Hepatocyte (in vitro differentiated cells): Measurements from ENCODE around the gene RRP15. TPM values are rescaled to one million over a fixed set of nuclear protein-coding genes. Genes with fewer than 3 reads are reported as not detected.

Experiments used
- DNase-seq: peaks from one replicate; pipeline ENCODE4 v3.0.0-alpha.2; 2016; ENCODE audit warnings: low spot score
- H2AFZ ChIP-seq: fragments of 200-600 bp; sonication (generic); 2 replicates; pipeline ENCODE4 v1.6.0; 2016; ENCODE audit warnings: antibody characterized with exemption, mild to moderate bottlenecking
- H3K27ac ChIP-seq: fragments of 200-600 bp; sonication (generic); 2 replicates; pipeline ENCODE4 v1.5.1; 2016; ENCODE audit warnings: mild to moderate bottlenecking
- H3K27me3 ChIP-seq: fragments of 200-600 bp; sonication (generic); 2 replicates; pipeline ENCODE4 v1.6.1; 2016
- H3K36me3 ChIP-seq: fragments of 200-600 bp; sonication (generic); replicated peaks from 2 replicates; pipeline ENCODE4 v1.5.1; 2016; ENCODE audit warnings: low read depth; ENCODE audit not compliant: insufficient read depth
- H3K4me1 ChIP-seq: fragments of 200-600 bp; sonication (generic); 2 replicates; pipeline ENCODE4 v1.5.1; 2016; ENCODE audit warnings: mild to moderate bottlenecking, moderate library complexity; ENCODE audit not compliant: insufficient read depth
- H3K4me2 ChIP-seq: fragments of 200-600 bp; sonication (generic); 2 replicates; pipeline ENCODE4 v1.6.0; 2016
- H3K4me3 ChIP-seq: fragments of 200-600 bp; sonication (generic); 2 replicates; pipeline ENCODE4 v1.5.1; 2016; ENCODE audit warnings: mild to moderate bottlenecking
- H3K79me2 ChIP-seq: fragments of 200-600 bp; sonication (generic); 2 replicates; pipeline ENCODE4 v1.6.0; 2017; ENCODE audit warnings: mild to moderate bottlenecking
- H3K9me2 ChIP-seq: fragments of 200-600 bp; sonication (generic); replicated peaks from 2 replicates; pipeline ENCODE4 v1.6.0; 2017; ENCODE audit warnings: mild to moderate bottlenecking; ENCODE audit not compliant: insufficient read depth
- H3K9me3 ChIP-seq: fragments of 200-600 bp; sonication (generic); 2 replicates; pipeline ENCODE4 v1.5.1; 2016; ENCODE audit warnings: low read depth, mild to moderate bottlenecking
- H4K20me1 ChIP-seq: fragments of 200-600 bp; sonication (generic); 2 replicates; pipeline ENCODE4 v1.6.0; 2016; ENCODE audit warnings: mild to moderate bottlenecking; ENCODE audit not compliant: insufficient read depth, poor library complexity, severe bottlenecking
- EZH2 ChIP-seq: fragments of 200-600 bp; sonication (generic); IDR thresholded peaks from 2 replicates; pipeline ENCODE4 v1.6.1; 2016; ENCODE audit warnings: antibody characterized with exemption, mild to moderate bottlenecking, borderline replicate concordance
- EZH2phosphoT487 ChIP-seq: fragments of 200-600 bp; sonication (generic); IDR thresholded peaks from one replicate; pipeline ENCODE4 v1.6.1; 2018; ENCODE audit warnings: antibody characterized with exemption, mild to moderate bottlenecking, low read depth, moderate library complexity; ENCODE audit not compliant: unreplicated experiment, severe bottlenecking
- WGBS: methylation state at CpG from one replicate; pipeline ENCODE4 v1.1.6; 2016; ENCODE audit warnings: low lambda C conversion rate; ENCODE audit errors: missing lambda C conversion rate; 5-methylcytosine and 5-hydroxymethylcytosine counted together
- polyA plus RNA-seq: library from polyadenylated mRNA; unstranded; fragments of >200 nt; fragmentation: Nextera tagmentation; extraction: Ambion mirVana; gene quantifications from 2 replicates; pipeline ENCODE4 v1.2.1, GENCODE V29; 2016
- total RNA-seq: library from RNA; depleted of rRNA; stranded (reverse); fragments of >200 nt; gene quantifications from 2 replicates; pipeline ENCODE4 v1.2.3, GENCODE V29; 2014
- TF ChIP-seq, protein P1 (sequence below): fragments of 200-600 bp; sonication (generic); IDR thresholded peaks from 2 replicates; pipeline ENCODE4 v1.5.1; 2016; ENCODE audit warnings: antibody characterized with exemption, mild to moderate bottlenecking; ENCODE audit not compliant: poor library complexity

Gene RRP15
- total and polyA plus RNA-seq, 2 experiments from 2014 or later = 6.7 to 9.0 TPM

DNA sequence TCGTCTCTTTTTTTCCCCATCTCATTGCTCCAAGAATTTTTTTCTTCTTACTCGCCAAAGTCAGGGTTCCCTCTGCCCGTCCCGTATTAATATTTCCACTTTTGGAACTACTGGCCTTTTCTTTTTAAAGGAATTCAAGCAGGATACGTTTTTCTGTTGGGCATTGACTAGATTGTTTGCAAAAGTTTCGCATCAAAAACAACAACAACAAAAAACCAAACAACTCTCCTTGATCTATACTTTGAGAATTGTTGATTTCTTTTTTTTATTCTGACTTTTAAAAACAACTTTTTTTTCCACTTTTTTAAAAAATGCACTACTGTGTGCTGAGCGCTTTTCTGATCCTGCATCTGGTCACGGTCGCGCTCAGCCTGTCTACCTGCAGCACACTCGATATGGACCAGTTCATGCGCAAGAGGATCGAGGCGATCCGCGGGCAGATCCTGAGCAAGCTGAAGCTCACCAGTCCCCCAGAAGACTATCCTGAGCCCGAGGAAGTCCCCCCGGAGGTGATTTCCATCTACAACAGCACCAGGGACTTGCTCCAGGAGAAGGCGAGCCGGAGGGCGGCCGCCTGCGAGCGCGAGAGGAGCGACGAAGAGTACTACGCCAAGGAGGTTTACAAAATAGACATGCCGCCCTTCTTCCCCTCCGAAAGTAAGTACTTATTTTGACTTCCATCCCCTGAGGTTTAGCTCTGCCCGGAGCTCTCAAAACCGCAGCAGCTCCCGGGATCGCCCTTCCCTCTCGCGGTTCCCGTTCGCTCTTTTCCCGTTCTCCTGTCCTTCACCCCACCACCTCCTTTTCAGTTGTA lies 61.5 kb downstream of the RRP15 start:
- TF ChIP-seq, protein P1, sequence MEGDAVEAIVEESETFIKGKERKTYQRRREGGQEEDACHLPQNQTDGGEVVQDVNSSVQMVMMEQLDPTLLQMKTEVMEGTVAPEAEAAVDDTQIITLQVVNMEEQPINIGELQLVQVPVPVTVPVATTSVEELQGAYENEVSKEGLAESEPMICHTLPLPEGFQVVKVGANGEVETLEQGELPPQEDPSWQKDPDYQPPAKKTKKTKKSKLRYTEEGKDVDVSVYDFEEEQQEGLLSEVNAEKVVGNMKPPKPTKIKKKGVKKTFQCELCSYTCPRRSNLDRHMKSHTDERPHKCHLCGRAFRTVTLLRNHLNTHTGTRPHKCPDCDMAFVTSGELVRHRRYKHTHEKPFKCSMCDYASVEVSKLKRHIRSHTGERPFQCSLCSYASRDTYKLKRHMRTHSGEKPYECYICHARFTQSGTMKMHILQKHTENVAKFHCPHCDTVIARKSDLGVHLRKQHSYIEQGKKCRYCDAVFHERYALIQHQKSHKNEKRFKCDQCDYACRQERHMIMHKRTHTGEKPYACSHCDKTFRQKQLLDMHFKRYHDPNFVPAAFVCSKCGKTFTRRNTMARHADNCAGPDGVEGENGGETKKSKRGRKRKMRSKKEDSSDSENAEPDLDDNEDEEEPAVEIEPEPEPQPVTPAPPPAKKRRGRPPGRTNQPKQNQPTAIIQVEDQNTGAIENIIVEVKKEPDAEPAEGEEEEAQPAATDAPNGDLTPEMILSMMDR = no peak
- TF ChIP-seq EZH2phosphoT487 = no peak
- WGBS = 3% methylated on average over 33 of the region's 39 CpGs
- Histone ChIP-seq H3K27ac (peak overlapping the region; percentile 90), H3K4me1 (peaks cover 4% of the 10 kb centered on the region), H2AFZ (peak overlapping the region; percentile 54), H3K79me2 (peaks cover 27% of the 10 kb centered on the region), H3K36me3 (no peaks in the 10 kb centered on the region), H3K4me2 (peak overlapping the region; percentile 92), H3K27me3 (no peaks in the 10 kb centered on the region), H4K20me1 (no peaks in the 10 kb centered on the region), H3K4me3 (peak overlapping the region; percentile 73), H3K9me2 (no peaks in the 10 kb centered on the region), H3K9me3 (no peaks in the 10 kb centered on the region)
- DNase-seq = peak; percentile 20

DNA sequence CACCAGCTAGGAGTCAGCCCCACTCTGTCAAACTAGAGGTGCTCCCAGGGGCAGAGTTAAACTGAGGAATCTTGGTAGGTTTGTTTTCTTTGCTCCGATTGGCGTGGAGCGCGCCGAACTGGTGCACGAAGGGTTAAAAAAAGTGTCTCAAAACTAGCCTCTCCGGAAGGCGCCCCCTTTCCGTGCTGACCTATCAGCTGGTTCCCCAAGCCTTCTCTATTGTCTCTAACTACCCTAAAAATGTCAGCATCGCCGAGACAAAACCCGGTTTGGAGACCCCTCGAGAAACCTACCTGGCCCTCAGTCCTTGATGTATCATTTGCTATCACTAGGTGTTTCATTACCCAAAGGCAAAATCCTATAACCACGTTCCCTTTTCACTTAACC lies 62.2 kb downstream of the RRP15 start:
- Histone ChIP-seq H3K4me2 (peak overlapping the region; percentile 92), H4K20me1 (no peaks in the 10 kb centered on the region), H3K36me3 (no peaks in the 10 kb centered on the region), H3K27me3 (no peaks in the 10 kb centered on the region), H3K4me3 (peak overlapping the region; percentile 73), H2AFZ (peak overlapping the region; percentile 54), H3K79me2 (peaks cover 35% of the 10 kb centered on the region), H3K9me3 (no peaks in the 10 kb centered on the region), H3K4me1 (peaks cover 4% of the 10 kb centered on the region), H3K9me2 (no peaks in the 10 kb centered on the region), H3K27ac (peak overlapping the region; percentile 90)
- WGBS = 1% methylated on average over 14 of the region's 14 CpGs
- DNase-seq = peak; percentile 34
- TF ChIP-seq EZH2phosphoT487 = no peak
- TF ChIP-seq, protein P1 = no peak
- TF ChIP-seq EZH2 = no peak

DNA sequence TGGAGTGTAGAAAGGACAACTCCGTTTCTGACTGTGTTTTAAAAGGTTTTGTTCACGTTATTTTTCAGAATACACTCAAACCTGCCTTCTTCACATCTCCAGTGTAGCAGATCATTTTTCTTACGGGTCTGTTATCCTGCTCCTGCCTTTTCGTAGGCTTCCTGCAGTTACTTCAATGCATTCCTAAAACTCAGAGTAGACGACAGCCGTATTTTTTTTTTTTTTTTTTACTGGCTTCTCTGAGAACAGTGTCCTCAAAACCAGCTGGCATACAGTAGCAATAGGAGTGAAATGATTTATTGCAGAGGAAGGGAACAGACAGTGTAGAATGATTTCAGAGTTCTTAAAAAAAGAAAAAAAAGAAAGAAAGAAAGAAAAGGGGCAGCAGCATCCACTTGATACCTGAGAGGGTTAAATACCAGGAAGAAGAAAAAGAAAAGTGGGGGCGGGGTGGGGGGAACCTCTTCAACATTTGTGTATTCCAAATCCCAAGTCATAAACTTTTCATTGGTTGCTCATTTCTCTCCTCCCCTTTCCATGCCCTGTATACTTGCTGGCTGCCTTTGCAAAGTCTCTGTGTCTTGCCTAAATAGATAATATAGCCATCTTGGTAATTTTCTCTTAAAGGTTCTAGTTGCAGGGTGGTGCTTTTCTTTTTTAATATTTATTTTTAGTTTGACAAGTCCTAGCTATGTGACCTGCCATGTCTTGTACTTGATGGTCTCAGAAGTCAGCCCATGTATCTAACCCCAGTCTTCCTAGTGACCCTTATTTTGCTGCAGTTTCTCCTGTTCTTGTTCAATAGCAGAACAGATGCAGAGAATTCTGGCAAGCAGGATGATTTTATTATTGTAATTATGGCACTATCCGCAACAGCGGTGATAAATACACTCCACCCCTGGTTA lies 62.9 kb downstream of the RRP15 start:
- no peaks in the 10 kb centered on the region for H3K9me3 ChIP-seq
- no peaks in the 10 kb centered on the region for H4K20me1 ChIP-seq
- no peaks in the 10 kb centered on the region for H3K9me2 ChIP-seq
- peaks cover 4% of the 10 kb centered on the region for H3K4me1 ChIP-seq
- peak overlapping the region; percentile 90 for H3K27ac ChIP-seq
- H2AFZ ChIP-seq = no peak overlapping the region
- peak overlapping the region; percentile 92 for H3K4me2 ChIP-seq
- TF ChIP-seq EZH2 (no peak), EZH2phosphoT487 (no peak)
- TF ChIP-seq, protein P1 = no peak
- no peaks in the 10 kb centered on the region for H3K36me3 ChIP-seq
- peak overlapping the region; percentile 73 for H3K4me3 ChIP-seq
- H3K79me2 ChIP-seq = peaks cover 41% of the 10 kb centered on the region
- H3K27me3 ChIP-seq = no peaks in the 10 kb centered on the region
- 18% methylated on average over 9 of the region's 9 CpGs for WGBS
- DNase-seq = peak; percentile 72
